Kidney (tissue), 14 donors: ENCODE results near the gene PHF13. TPM values are rescaled to one million over a fixed set of nuclear protein-coding genes. Genes with fewer than 3 reads are reported as not detected.

ENCODE experiments used
- DNase-seq, 5 donors: peaks; one replicate each; pipeline ENCODE4 v3.0.0-alpha.2; 2013 to 2020
- FAIRE-seq: peaks from 2 replicates; lab custom pipeline; 2012; peaks lifted over from hg19 to GRCh38; lab: Jason Lieb, UNC
- H3K27ac ChIP-seq, 2 donors: one replicate each; pipeline ENCODE4 v1.7.0; 2013; ENCODE audit warnings: low read depth in 2 of 2, low read length in 2 of 2, inconsistent platforms in 1 of 2
- H3K27me3 ChIP-seq: one replicate; pipeline ENCODE4 v1.7.1; 2013; ENCODE audit warnings: low read length, inconsistent platforms; ENCODE audit not compliant: control insufficient read depth, insufficient read depth
- H3K36me3 ChIP-seq, 3 donors: one replicate each; pipeline versions ENCODE4 v1.7.0 to v1.7.1; 2013; ENCODE audit warnings: low read length in 3 of 3, control low read depth in 1 of 3, inconsistent platforms in 1 of 3; ENCODE audit not compliant: insufficient read depth in 3 of 3, control insufficient read depth in 2 of 3
- H3K4me1 ChIP-seq, 3 donors: one replicate each; pipeline versions ENCODE4 v1.7.0 to v1.7.1; 2013; ENCODE audit warnings: low read length in 3 of 3, inconsistent platforms in 1 of 3, low read depth in 1 of 3; ENCODE audit not compliant: control insufficient read depth in 2 of 3, insufficient read depth in 2 of 3
- H3K4me3 ChIP-seq, 3 donors: one replicate each; pipeline versions ENCODE4 v1.7.0 to v1.8.1; 2013; ENCODE audit warnings: low read length in 3 of 3, control low read depth in 1 of 3, inconsistent platforms in 1 of 3
- H3K9ac ChIP-seq, 3 donors: one replicate each; pipeline versions ENCODE4 v1.7.0 to v1.7.1; 2013; ENCODE audit warnings: low read length in 3 of 3, control low read depth in 1 of 3, inconsistent platforms in 1 of 3
- H3K9me3 ChIP-seq, 3 donors: one replicate each; pipeline versions ENCODE4 v1.7.0 to v1.7.1; 2013; ENCODE audit warnings: low read length in 3 of 3, control low read depth in 1 of 3, inconsistent platforms in 1 of 3; ENCODE audit not compliant: control insufficient read depth in 2 of 3, insufficient read depth in 1 of 3
- intact Hi-C: fragments of 100-400 bp; cut with DNase I; formaldehyde crosslinking; loops from one replicate; pipeline ENCODE4 v1.11.1; 2022
- polyA plus RNA-seq: library from polyadenylated mRNA; stranded (reverse); fragments of 350-450 nt; fragmentation: Illumina TruSeq; extraction: RNeasy Lipid Tissue Mini Kit (QIAGEN cat#74804); gene quantifications from one replicate; pipeline ENCODE4 v1.2.3, GENCODE V29; 2014; ENCODE audit warnings: low read depth, low replicate concordance; ENCODE audit not compliant: insufficient read depth
- total RNA-seq: library from RNA; stranded (reverse); fragmentation: NEBNext Ultra II Directional; extraction: Animal tissue kit (Norgen Biotek cat#: 25700); gene quantifications from one replicate; pipeline ENCODE4 v1.2.1, GENCODE V29; 2021
- TF ChIP-seq, protein P1 (sequence below): IDR thresholded peaks from 3 replicates; pipeline ENCODE4 v1.5.1; 2012; ENCODE audit warnings: mild to moderate bottlenecking, moderate library complexity, borderline replicate concordance; ENCODE audit not compliant: insufficient read depth; ENCODE audit errors: extremely low read depth
- donor health status: control.
- donor health status: control.
- donor health status: control.
- donor health status: control.
- donor health status: control.
- donor health status: DM: yes; HTN: yes; CAD: no.
- donor health status: Normal renal cell carcinoma (clear cell type).

Gene PHF13
- total and polyA plus RNA-seq, 2 donors from 2014 or later = 6.0 to 11.0 TPM

GRCh38 chr1:6668503-6668902, 55.0 kb downstream of the PHF13 start:
- Histone ChIP-seq H3K36me3 (peaks cover 0 to 13% (median 4%) of the 10 kb centered on the region in 3 donors), H3K4me1 (no peaks in the 10 kb centered on the region), H3K27me3 (no peaks in the 10 kb centered on the region), H3K9ac (no peak overlapping the region), H3K27ac (no peak overlapping the region), H3K9me3 (no peaks in the 10 kb centered on the region), H3K4me3 (no peak overlapping the region)
- intact Hi-C loops = no loop called here
- TF ChIP-seq, protein P1, sequence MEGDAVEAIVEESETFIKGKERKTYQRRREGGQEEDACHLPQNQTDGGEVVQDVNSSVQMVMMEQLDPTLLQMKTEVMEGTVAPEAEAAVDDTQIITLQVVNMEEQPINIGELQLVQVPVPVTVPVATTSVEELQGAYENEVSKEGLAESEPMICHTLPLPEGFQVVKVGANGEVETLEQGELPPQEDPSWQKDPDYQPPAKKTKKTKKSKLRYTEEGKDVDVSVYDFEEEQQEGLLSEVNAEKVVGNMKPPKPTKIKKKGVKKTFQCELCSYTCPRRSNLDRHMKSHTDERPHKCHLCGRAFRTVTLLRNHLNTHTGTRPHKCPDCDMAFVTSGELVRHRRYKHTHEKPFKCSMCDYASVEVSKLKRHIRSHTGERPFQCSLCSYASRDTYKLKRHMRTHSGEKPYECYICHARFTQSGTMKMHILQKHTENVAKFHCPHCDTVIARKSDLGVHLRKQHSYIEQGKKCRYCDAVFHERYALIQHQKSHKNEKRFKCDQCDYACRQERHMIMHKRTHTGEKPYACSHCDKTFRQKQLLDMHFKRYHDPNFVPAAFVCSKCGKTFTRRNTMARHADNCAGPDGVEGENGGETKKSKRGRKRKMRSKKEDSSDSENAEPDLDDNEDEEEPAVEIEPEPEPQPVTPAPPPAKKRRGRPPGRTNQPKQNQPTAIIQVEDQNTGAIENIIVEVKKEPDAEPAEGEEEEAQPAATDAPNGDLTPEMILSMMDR = no peak
- no peak for FAIRE-seq
- DNase-seq = no peak

DNA sequence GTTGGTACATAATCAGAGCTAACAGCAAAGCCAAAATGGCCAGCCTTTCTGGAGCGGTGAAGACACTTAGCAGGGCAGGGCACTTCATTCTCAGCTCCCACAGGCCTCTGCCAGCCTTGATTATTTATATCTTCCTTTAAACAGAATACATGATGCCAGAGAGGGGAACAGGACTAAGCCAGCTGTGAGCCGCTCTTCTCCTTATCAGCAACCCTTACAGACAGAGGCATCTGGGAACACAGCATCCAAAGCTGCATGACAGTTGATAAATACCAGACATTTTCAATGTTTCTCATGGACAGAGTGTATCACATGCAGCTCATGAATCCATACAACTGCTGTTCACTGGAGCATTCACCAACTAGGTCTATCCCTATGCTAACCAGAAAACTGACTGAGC, 59.0 kb downstream of the PHF13 start:
- H3K27ac ChIP-seq = no peak overlapping the region
- peaks cover 0 to 7% (median 3%) of the 10 kb centered on the region in 3 donors for H3K4me1 ChIP-seq
- intact Hi-C loops = no loop called here
- FAIRE-seq (no peak), DNase-seq (no peak)
- H3K36me3 ChIP-seq = peaks cover 0 to 8% (median 2%) of the 10 kb centered on the region in 3 donors
- no peaks in the 10 kb centered on the region for H3K27me3 ChIP-seq
- H3K9me3 ChIP-seq = no peaks in the 10 kb centered on the region
- H3K9ac ChIP-seq = no peak overlapping the region
- H3K4me3 ChIP-seq = no peak overlapping the region
- TF ChIP-seq, protein P1 = no peak

Other genes with a start within 250 kb of the PHF13 start
- 23.0 TPM for gene ACOT7, start 220.0 kb upstream of the PHF13 start, total RNA-seq
- 135 TPM for gene ACOT7, start 220.0 kb upstream of the PHF13 start, polyA plus RNA-seq
- gene HES2, start 193.8 kb upstream of the PHF13 start, total RNA-seq = 1.3 TPM
- gene HES2, start 193.8 kb upstream of the PHF13 start, polyA plus RNA-seq = 1.6 TPM
- 14.2 TPM for gene ESPN, start 189.0 kb upstream of the PHF13 start, total RNA-seq
- gene ESPN, start 189.0 kb upstream of the PHF13 start, polyA plus RNA-seq = 112 TPM
- gene TNFRSF25, start 147.6 kb upstream of the PHF13 start, total RNA-seq = 13.8 TPM
- gene TNFRSF25, start 147.6 kb upstream of the PHF13 start, polyA plus RNA-seq = 7.6 TPM
- 14.0 TPM for gene PLEKHG5, start 122.1 kb upstream of the PHF13 start, total RNA-seq
- gene PLEKHG5, start 122.1 kb upstream of the PHF13 start, polyA plus RNA-seq = 4.4 TPM
- 28.7 TPM for gene NOL9, start 59.2 kb upstream of the PHF13 start, total RNA-seq
- 4.3 TPM for gene NOL9, start 59.2 kb upstream of the PHF13 start, polyA plus RNA-seq
- not detected for gene TAS1R1, start 58.4 kb upstream of the PHF13 start, total RNA-seq
- gene TAS1R1, start 58.4 kb upstream of the PHF13 start, polyA plus RNA-seq = not detected
- gene ZBTB48, start 33.7 kb upstream of the PHF13 start, total RNA-seq = 45.5 TPM
- 27.1 TPM for gene ZBTB48, start 33.7 kb upstream of the PHF13 start, polyA plus RNA-seq
- gene KLHL21, start 10.9 kb upstream of the PHF13 start, total RNA-seq = 25.0 TPM
- gene KLHL21, start 10.9 kb upstream of the PHF13 start, polyA plus RNA-seq = 13.9 TPM
- 14.4 TPM for gene THAP3, start 11.1 kb downstream of the PHF13 start, total RNA-seq
- 28.7 TPM for gene THAP3, start 11.1 kb downstream of the PHF13 start, polyA plus RNA-seq
- gene DNAJC11, start 88.1 kb downstream of the PHF13 start, total RNA-seq = 44.6 TPM
- 49.8 TPM for gene DNAJC11, start 88.1 kb downstream of the PHF13 start, polyA plus RNA-seq
- gene CAMTA1, start 171.7 kb downstream of the PHF13 start, total RNA-seq = 79.0 TPM
- gene CAMTA1, start 171.7 kb downstream of the PHF13 start, polyA plus RNA-seq = 170 TPM